Astrocyte of the spinal cord (primary cell): ENCODE measurements around the gene CXADR.
A peak's percentile ranks its signal among the peaks of the same experiment; 100 is the strongest.

Source experiments
- DNase-seq: peaks from one replicate; pipeline ENCODE4 v3.0.0; 2011; ENCODE audit warnings: low read depth, low spot score
- H3K4me3 ChIP-seq: 2 replicates; pipeline ENCODE4 v1.5.1; 2011; ENCODE audit warnings: low read depth, mild to moderate bottlenecking, low read length, moderate library complexity
- in situ Hi-C: cut with HindIII; loops from 2 replicates; pipeline ENCODE4 v1.10.0; 2017; ENCODE audit warnings: low sequenced_read_pairs
- TF ChIP-seq, protein P1 (sequence below): IDR thresholded peaks from 2 replicates; pipeline ENCODE4 v1.5.1; 2012; ENCODE audit warnings: low read depth, mild to moderate bottlenecking, low read length, inconsistent platforms

CXADR gene

DNA sequence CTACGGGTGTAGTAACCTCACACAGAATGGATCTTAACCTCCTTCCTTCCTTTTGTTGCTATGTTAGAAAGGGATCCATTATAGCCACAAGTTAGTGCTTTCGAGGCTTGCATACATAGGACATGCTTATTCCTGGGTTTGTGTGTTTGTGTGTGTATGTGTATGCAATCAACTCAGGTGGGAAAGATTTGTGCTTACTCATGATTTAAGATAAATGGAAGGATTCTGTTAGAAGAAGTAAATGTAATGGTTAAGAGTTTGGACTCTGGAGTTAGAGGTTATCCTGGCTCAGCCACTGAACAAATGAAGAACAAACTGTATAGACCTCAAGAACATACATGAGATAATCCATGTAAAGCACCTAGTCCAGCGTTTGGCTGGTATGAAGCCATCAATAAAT lies 71.1 kb downstream of the CXADR start:
- H3K4me3 ChIP-seq = no peak overlapping the region
- TF ChIP-seq, protein P1, sequence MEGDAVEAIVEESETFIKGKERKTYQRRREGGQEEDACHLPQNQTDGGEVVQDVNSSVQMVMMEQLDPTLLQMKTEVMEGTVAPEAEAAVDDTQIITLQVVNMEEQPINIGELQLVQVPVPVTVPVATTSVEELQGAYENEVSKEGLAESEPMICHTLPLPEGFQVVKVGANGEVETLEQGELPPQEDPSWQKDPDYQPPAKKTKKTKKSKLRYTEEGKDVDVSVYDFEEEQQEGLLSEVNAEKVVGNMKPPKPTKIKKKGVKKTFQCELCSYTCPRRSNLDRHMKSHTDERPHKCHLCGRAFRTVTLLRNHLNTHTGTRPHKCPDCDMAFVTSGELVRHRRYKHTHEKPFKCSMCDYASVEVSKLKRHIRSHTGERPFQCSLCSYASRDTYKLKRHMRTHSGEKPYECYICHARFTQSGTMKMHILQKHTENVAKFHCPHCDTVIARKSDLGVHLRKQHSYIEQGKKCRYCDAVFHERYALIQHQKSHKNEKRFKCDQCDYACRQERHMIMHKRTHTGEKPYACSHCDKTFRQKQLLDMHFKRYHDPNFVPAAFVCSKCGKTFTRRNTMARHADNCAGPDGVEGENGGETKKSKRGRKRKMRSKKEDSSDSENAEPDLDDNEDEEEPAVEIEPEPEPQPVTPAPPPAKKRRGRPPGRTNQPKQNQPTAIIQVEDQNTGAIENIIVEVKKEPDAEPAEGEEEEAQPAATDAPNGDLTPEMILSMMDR = no peak
- DNase-seq = no peak
- in situ Hi-C loops = no loop called here

DNA sequence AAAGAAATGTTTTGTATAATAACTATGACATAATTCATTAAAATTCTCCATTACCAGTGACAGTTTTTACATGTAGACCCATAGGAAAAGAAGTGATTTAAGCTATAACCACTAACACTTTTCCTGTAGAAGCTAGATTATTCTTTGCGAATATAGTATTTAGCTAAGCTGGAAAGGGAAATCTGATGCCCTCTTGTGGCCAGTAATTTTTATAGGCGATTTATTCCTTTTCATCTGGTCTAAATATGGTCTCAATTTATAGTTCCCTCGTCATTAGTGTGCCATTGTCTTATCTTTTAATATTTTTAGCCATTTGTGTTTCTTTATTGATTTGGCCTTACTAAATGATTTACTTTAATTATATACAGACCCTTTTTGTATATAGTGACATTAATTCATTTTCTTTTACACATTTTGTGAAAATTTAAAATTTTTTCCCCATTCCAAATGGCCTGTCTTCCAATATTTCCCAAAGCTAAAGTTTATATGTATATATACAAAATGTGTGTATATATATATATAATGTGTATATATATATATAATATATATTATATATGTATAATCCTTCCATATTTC lies 73.1 kb downstream of the CXADR start:
- TF ChIP-seq, protein P1 = peak; percentile 53
- in situ Hi-C loops = no loop called here

DNA sequence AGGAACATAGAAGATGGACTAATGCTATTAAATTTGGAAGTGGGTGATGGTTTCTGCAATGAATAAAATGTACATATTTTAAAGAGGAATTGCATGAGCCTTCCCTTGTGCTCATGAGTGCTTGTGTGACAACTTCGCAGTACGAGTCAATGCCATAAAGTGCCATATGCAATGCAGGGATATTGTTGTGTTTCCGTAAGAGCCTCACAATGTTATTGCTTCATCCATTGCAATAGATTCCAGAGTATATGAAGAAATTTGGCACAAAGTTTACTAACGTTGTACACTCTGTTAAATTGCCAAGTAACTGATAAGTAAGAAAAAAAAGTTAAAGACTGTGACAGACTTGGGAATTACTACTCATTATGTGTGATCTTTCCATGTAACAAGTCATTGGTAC lies 77.6 kb downstream of the CXADR start:
- DNase-seq = no peak
- in situ Hi-C loops = no loop called here
- no peak overlapping the region for H3K4me3 ChIP-seq
- TF ChIP-seq, protein P1 = no peak

More for the DNA sequence above, 73.1 kb downstream of the CXADR start:
- DNase-seq = peak; percentile 67
- no peak overlapping the region for H3K4me3 ChIP-seq

DNA sequence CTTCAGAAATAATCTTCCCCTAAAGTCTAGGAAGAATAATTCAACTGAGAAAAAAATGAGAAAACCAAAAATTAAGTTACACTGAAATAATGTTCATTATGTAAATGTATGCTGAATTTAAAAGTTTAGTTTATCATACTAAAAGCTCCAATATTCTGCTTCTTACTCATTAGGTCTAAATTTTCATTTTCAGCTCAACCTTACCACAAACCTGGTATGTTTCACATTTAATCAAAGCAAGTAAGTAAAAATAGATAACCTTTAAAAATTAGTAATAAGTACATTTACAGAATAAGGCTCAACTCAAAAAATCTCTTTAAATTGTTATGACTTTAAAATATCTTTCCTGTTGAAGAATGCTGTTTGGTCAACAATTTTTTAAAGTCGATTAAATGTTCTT lies 84.8 kb downstream of the CXADR start:
- in situ Hi-C loops = no loop called here
- DNase-seq = no peak
- no peak overlapping the region for H3K4me3 ChIP-seq
- TF ChIP-seq, protein P1 = no peak

DNA sequence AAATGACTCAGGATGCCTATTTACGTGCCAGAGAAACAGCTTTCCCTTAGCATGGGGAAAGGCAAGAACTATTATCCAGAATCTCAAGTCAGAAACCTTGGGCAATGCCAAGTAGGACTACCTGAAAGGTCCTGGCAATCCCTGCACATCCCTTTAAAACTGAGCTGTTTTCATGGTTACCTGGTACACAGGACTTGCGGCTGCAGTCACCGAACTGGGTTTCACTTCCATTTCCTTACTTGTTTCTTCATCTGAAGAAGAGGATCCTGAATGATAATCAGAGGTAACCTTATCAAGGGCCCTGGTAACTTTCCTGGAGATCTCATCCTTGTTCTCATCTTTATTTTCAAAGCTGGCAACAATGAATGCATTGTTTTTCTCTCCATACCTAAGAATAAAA lies 85.6 kb downstream of the CXADR start:
- no peak for DNase-seq
- no peak overlapping the region for H3K4me3 ChIP-seq
- in situ Hi-C loops = no loop called here
- TF ChIP-seq, protein P1 = no peak

DNA sequence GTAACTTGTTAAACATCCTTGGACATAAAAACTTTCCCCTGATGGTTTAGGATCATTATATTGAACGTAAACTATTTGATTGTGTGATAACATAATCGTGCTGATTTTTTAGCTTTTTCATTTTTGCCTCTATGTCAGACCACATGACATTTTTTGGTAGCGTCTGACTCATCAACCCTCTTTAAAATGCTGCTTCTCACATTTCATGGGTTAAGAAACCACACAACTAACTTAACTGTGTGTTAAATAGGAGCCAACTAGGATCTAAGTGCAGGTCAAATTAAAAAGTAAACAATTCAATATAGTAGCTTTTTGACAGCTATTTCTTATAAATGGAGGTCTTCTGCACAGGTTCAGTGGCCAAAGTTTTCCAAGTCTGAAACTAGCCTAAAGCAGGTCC lies 90.0 kb downstream of the CXADR start:
- H3K4me3 ChIP-seq = no peak overlapping the region
- peak; percentile 67 for DNase-seq
- in situ Hi-C loops = no loop called here
- TF ChIP-seq, protein P1 = no peak

DNA sequence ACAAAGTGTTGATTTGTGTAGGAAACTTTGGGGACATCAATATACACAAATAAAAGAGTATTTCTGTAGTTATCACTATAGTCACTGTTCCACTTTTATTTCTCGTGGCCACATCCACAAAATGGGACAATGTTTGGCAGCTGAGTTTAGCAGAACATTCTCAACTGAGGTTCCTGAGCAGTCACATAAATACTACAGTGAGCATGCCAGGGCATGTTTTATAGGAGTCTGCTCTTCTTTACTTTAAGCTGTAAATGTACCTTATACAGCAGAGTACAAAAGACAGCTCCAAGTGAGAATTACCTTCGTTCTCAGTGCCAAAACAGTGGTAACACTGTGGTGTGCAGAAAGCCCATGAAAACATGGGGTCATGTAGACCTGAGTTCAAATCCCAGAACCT lies 94.8 kb downstream of the CXADR start:
- no peak overlapping the region for H3K4me3 ChIP-seq
- in situ Hi-C loops = no loop called here
- TF ChIP-seq, protein P1 = no peak
- DNase-seq = no peak
